Activated CD4-positive, alpha-beta T cell treated with anti-CD3 and anti-CD28 coated beads, Interleukin-2, amount 10 ng/mL, durations not matched to agents 24 days and 14 days (primary cell): Measurements from ENCODE around the gene PSMA4. TPM values are rescaled to one million over a fixed set of nuclear protein-coding genes. Genes with fewer than 3 reads are reported as not detected.
A peak's percentile ranks its signal among the peaks of the same experiment; 100 is the strongest.

Experiments used
- DNase-seq: peaks from one replicate; pipeline ENCODE4 v3.0.0; 2022
- H3K27ac Mint-ChIP-seq: one replicate; pipeline ENCODE4 v1.8.0; 2022; ENCODE audit warnings: mild to moderate bottlenecking, mixed read lengths
- H3K27me3 Mint-ChIP-seq: one replicate; pipeline ENCODE4 v1.8.0; 2022; ENCODE audit warnings: mixed read lengths
- H3K36me3 Mint-ChIP-seq: one replicate; pipeline ENCODE4 v1.8.0; 2022; ENCODE audit warnings: low read depth, mild to moderate bottlenecking, mixed read lengths
- H3K4me1 Mint-ChIP-seq: one replicate; pipeline ENCODE4 v1.8.0; 2021; ENCODE audit warnings: mixed read lengths
- H3K4me3 Mint-ChIP-seq: one replicate; pipeline ENCODE4 v1.8.0; 2022; ENCODE audit warnings: mild to moderate bottlenecking, moderate library complexity, mixed read lengths
- H3K9me3 Mint-ChIP-seq: one replicate; pipeline ENCODE4 v1.8.0; 2021; ENCODE audit warnings: mixed read lengths
- intact Hi-C: fragments of 100-400 bp; cut with micrococcal nuclease; formaldehyde crosslinking; loops from one replicate; pipeline ENCODE4 v1.15.1; 2023
- total RNA-seq: library from RNA; stranded (reverse); gene quantifications from 2 replicates; pipeline ENCODE4 v1.2.3, GENCODE V29; 2022

PSMA4 gene
- total RNA-seq, 1 donor from 2014 or later: 335 TPM

GRCh38 chr15:78565097-78565950, 25.1 kb downstream of the PSMA4 start, which contains the start of gene CHRNA5:
Gene CHRNA5 (plus strand): TSS chr15:78565520. CDS start chr15:78565720, 200 bp downstream.
- peak within 1 kb of the TSS; percentile 78 for H3K27ac Mint-ChIP-seq
- no peaks in the 10 kb centered on the region for H3K9me3 Mint-ChIP-seq

GRCh38 chr15:78565951-78566774, 25.9 kb downstream of the PSMA4 start:
- intact Hi-C loops: loop anchor here (1.0 kb wide), 1 partner anchor 26 kb away; the partner anchor contains the start of gene PSMA4
- no peak for DNase-seq
- H3K9me3 Mint-ChIP-seq: no peaks in the 10 kb centered on the region
- no peaks in the 10 kb centered on the region for H3K36me3 Mint-ChIP-seq
- peaks cover 23% of the 10 kb centered on the region for H3K4me1 Mint-ChIP-seq
- H3K4me3 Mint-ChIP-seq: peak overlapping the region; percentile 87
- H3K27ac Mint-ChIP-seq: peak overlapping the region; percentile 43
- H3K27me3 Mint-ChIP-seq: peaks cover 33% of the 10 kb centered on the region

More at GRCh38 chr15:78565097-78565950, 25.1 kb downstream of the PSMA4 start, which contains the start of gene CHRNA5:
- intact Hi-C loops: loop anchor here (1.0 kb wide), 1 partner anchor 25 kb away; the partner anchor contains the start of gene PSMA4
- DNase-seq: peak; percentile 87
- Mint-ChIP-seq H3K36me3 (no peaks in the 10 kb centered on the region), H3K4me3 (peak within 1 kb of the TSS; percentile 87), H3K4me1 (peaks cover 23% of the 10 kb centered on the region), H3K27me3 (peaks cover 33% of the 10 kb centered on the region)

- no peak for DNase-seq
- Mint-ChIP-seq H3K4me1 (peaks cover 22% of the 10 kb centered on the region), H3K9me3 (no peaks in the 10 kb centered on the region), H3K27me3 (peaks cover 26% of the 10 kb centered on the region), H3K36me3 (no peaks in the 10 kb centered on the region), H3K4me3 (no peak overlapping the region), H3K27ac (no peak overlapping the region)
- intact Hi-C loops: no loop called here
Observed at GRCh38 chr15:78567531-78567930, 27.3 kb downstream of the PSMA4 start.

- Mint-ChIP-seq H3K36me3 (no peaks in the 10 kb centered on the region), H3K4me3 (no peak overlapping the region), H3K27me3 (peaks cover 15% of the 10 kb centered on the region)
Observed at GRCh38 chr15:78570710-78571109, 30.5 kb downstream of the PSMA4 start.

GRCh38 chr15:78571382-78571781, 31.1 kb downstream of the PSMA4 start:
- no peaks in the 10 kb centered on the region for H3K9me3 Mint-ChIP-seq
- H3K27me3 Mint-ChIP-seq: peaks cover 11% of the 10 kb centered on the region
- H3K4me3 Mint-ChIP-seq: no peak overlapping the region
- H3K4me1 Mint-ChIP-seq: peaks cover 5% of the 10 kb centered on the region
- no peak overlapping the region for H3K27ac Mint-ChIP-seq
- no peak for DNase-seq
- H3K36me3 Mint-ChIP-seq: no peaks in the 10 kb centered on the region
- intact Hi-C loops: no loop called here

More at GRCh38 chr15:78570710-78571109, 30.5 kb downstream of the PSMA4 start:
- Mint-ChIP-seq H3K9me3 (no peaks in the 10 kb centered on the region), H3K4me1 (peaks cover 11% of the 10 kb centered on the region), H3K27ac (no peak overlapping the region)
- intact Hi-C loops: no loop called here
- no peak for DNase-seq

GRCh38 chr15:78573416-78573815, 33.2 kb downstream of the PSMA4 start:
- H3K4me3 Mint-ChIP-seq: no peak overlapping the region
- intact Hi-C loops: no loop called here
- no peak overlapping the region for H3K27ac Mint-ChIP-seq
- no peaks in the 10 kb centered on the region for H3K4me1 Mint-ChIP-seq
- no peak for DNase-seq
- H3K9me3 Mint-ChIP-seq: no peaks in the 10 kb centered on the region
- no peaks in the 10 kb centered on the region for H3K36me3 Mint-ChIP-seq
- H3K27me3 Mint-ChIP-seq: peaks cover 2% of the 10 kb centered on the region

- no peak for DNase-seq
- no peaks in the 10 kb centered on the region for H3K4me1 Mint-ChIP-seq
- H3K9me3 Mint-ChIP-seq: no peaks in the 10 kb centered on the region
- no peak overlapping the region for H3K27ac Mint-ChIP-seq
- intact Hi-C loops: no loop called here
- no peaks in the 10 kb centered on the region for H3K36me3 Mint-ChIP-seq
- peaks cover 2% of the 10 kb centered on the region for H3K27me3 Mint-ChIP-seq
- no peak overlapping the region for H3K4me3 Mint-ChIP-seq
Observed at GRCh38 chr15:78574944-78575343, 34.7 kb downstream of the PSMA4 start.

GRCh38 chr15:78597583-78597982, 57.3 kb downstream of the PSMA4 start:
- Mint-ChIP-seq H3K4me3 (no peak overlapping the region), H3K27me3 (no peaks in the 10 kb centered on the region), H3K4me1 (no peaks in the 10 kb centered on the region), H3K9me3 (no peaks in the 10 kb centered on the region), H3K27ac (no peak overlapping the region), H3K36me3 (no peaks in the 10 kb centered on the region)
- DNase-seq: no peak
- intact Hi-C loops: no loop called here

- H3K9me3 Mint-ChIP-seq: no peaks in the 10 kb centered on the region
- DNase-seq: no peak
- no peaks in the 10 kb centered on the region for H3K36me3 Mint-ChIP-seq
- intact Hi-C loops: no loop called here
- H3K27me3 Mint-ChIP-seq: no peaks in the 10 kb centered on the region
- no peak overlapping the region for H3K4me3 Mint-ChIP-seq
- no peaks in the 10 kb centered on the region for H3K4me1 Mint-ChIP-seq
- H3K27ac Mint-ChIP-seq: no peak overlapping the region
Observed at GRCh38 chr15:78598348-78598747, 58.1 kb downstream of the PSMA4 start.

GRCh38 chr15:78599189-78599588, 58.9 kb downstream of the PSMA4 start:
- H3K27me3 Mint-ChIP-seq: no peaks in the 10 kb centered on the region
- intact Hi-C loops: no loop called here
- H3K9me3 Mint-ChIP-seq: no peaks in the 10 kb centered on the region
- no peak overlapping the region for H3K27ac Mint-ChIP-seq
- no peaks in the 10 kb centered on the region for H3K36me3 Mint-ChIP-seq
- no peak overlapping the region for H3K4me3 Mint-ChIP-seq
- no peaks in the 10 kb centered on the region for H3K4me1 Mint-ChIP-seq
- DNase-seq: no peak

Other genes with a start within 250 kb of the PSMA4 start
- 57.6 and 62.2 TPM in 2 replicates for gene SKIC8, start 240.8 kb upstream of the PSMA4 start, total RNA-seq
- gene CRABP1, start 200.1 kb upstream of the PSMA4 start, total RNA-seq: not detected in 2 replicates
- 89.1 and 89.4 TPM in 2 replicates for gene IREB2, start 102.2 kb upstream of the PSMA4 start, total RNA-seq
- 0.90 and 1.6 TPM in 2 replicates for gene HYKK, start 32.9 kb upstream of the PSMA4 start, total RNA-seq
- 8.9 and 10.1 TPM in 2 replicates for gene CHRNA5, start 25.1 kb downstream of the PSMA4 start, total RNA-seq
- not detected in 2 replicates for gene CHRNA3, start 80.6 kb downstream of the PSMA4 start, total RNA-seq
- gene CHRNB4, start 100.8 kb downstream of the PSMA4 start, total RNA-seq: not detected in 2 replicates